ENCODE results near the gene ZBTB21.

Gene ZBTB21

GRCh38 chr21:42030311-42030710 is 20.2 kb upstream of the ZBTB21 start:
- Histone ChIP-seq H3K36me3 (no peaks in the 10 kb centered on the region), H3K4me3 (no peak overlapping the region), H3K4me1 (peaks cover 0 to 4% (median 0%) of the 10 kb centered on the region in 4 donors), H3K9me3 (no peaks in the 10 kb centered on the region), H3K27me3 (no peaks in the 10 kb centered on the region), H3K27ac (no peak overlapping the region)
- DNase-seq = peak in 1 of 2 donors; percentile 25
- intact Hi-C loops (cut with DNase I; ENCODE audit: low total_unique reads) = no loop called here
- TF ChIP-seq CTCF (IDR thresholded peaks at IDR 0.05) = no peak

GRCh38 chr21:42028766-42029425 is 18.7 kb upstream of the ZBTB21 start:
- TF ChIP-seq CTCF (IDR thresholded peaks at IDR 0.05) = no peak
- H3K4me3 ChIP-seq = no peak overlapping the region
- no peaks in the 10 kb centered on the region for H3K36me3 ChIP-seq
- intact Hi-C loops (cut with DNase I; ENCODE audit: low total_unique reads) = no loop called here
- peaks cover 0 to 4% (median 0%) of the 10 kb centered on the region in 4 donors for H3K4me1 ChIP-seq
- peak in 1 of 2 donors; percentile 45 for DNase-seq
- no peaks in the 10 kb centered on the region for H3K9me3 ChIP-seq
- no peaks in the 10 kb centered on the region for H3K27me3 ChIP-seq
- H3K27ac ChIP-seq = peak overlapping the region in 1 of 2 donors; percentile 24

- Histone ChIP-seq H3K4me1 (peaks cover 0 to 4% (median 0%) of the 10 kb centered on the region in 4 donors), H3K27me3 (no peaks in the 10 kb centered on the region), H3K36me3 (no peaks in the 10 kb centered on the region), H3K9me3 (no peaks in the 10 kb centered on the region), H3K4me3 (no peak overlapping the region), H3K27ac (peak overlapping the region in 1 of 2 donors; percentile 24)
- intact Hi-C loops (cut with DNase I; ENCODE audit: low total_unique reads) = no loop called here
- peak in 1 of 2 donors; percentile 57 for DNase-seq
- TF ChIP-seq CTCF (IDR thresholded peaks at IDR 0.05) = no peak
These were observed 17.9 kb upstream of the ZBTB21 start for GRCh38 chr21:42027822-42028765.

- H3K27ac ChIP-seq = no peak overlapping the region
- no peaks in the 10 kb centered on the region for H3K9me3 ChIP-seq
- peaks cover 0 to 4% (median 0%) of the 10 kb centered on the region in 4 donors for H3K4me1 ChIP-seq
- TF ChIP-seq CTCF (IDR thresholded peaks at IDR 0.05) = no peak
- intact Hi-C loops (cut with DNase I; ENCODE audit: low total_unique reads) = no loop called here
- DNase-seq = peak in 1 of 2 donors; percentile 19
- H3K27me3 ChIP-seq = no peaks in the 10 kb centered on the region
- no peaks in the 10 kb centered on the region for H3K36me3 ChIP-seq
- H3K4me3 ChIP-seq = no peak overlapping the region
These were observed 17.1 kb upstream of the ZBTB21 start for GRCh38 chr21:42027085-42027821.

GRCh38 chr21:42026082-42026435 is 15.9 kb upstream of the ZBTB21 start:
- H3K27ac ChIP-seq = no peak overlapping the region
- DNase-seq = peak in 1 of 2 donors; percentile 53

More at GRCh38 chr21:42026082-42026435, 15.9 kb upstream of the ZBTB21 start:
- TF ChIP-seq CTCF (IDR thresholded peaks at IDR 0.05) = no peak
- Histone ChIP-seq H3K9me3 (no peaks in the 10 kb centered on the region), H3K36me3 (no peaks in the 10 kb centered on the region), H3K27me3 (peaks cover 0 to 2% of the 10 kb centered on the region in 2 donors), H3K4me3 (no peak overlapping the region), H3K4me1 (no peaks in the 10 kb centered on the region)
- intact Hi-C loops (cut with DNase I; ENCODE audit: low total_unique reads) = no loop called here
